GM12865 (cell line): ENCODE results near the gene SLC27A6.
"Not testable (repeated sequence)": the region's sequence is repeated elsewhere in the genome, so short reads cannot be mapped to it uniquely, and the experiment has no call there.

Experiments used
- DNase-seq: peaks from one replicate; pipeline ENCODE4 v3.0.0; 2010; ENCODE audit warnings: low read depth
- H3K4me3 ChIP-seq: 2 replicates; pipeline ENCODE4 v1.5.1; 2011; ENCODE audit warnings: mild to moderate bottlenecking, low read depth, low read length, control low read depth
- TF ChIP-seq, protein P1 (sequence below): IDR thresholded peaks from 2 replicates; pipeline ENCODE4 v1.5.1; 2011; ENCODE audit warnings: low read length, control low read depth, low read depth, inconsistent platforms; ENCODE audit not compliant: insufficient read depth; ENCODE audit errors: missing control alignments

SLC27A6 gene

GRCh38 chr5:128949847-128950546 is 15.3 kb upstream of the SLC27A6 start:
- no peak overlapping the region for H3K4me3 ChIP-seq
- TF ChIP-seq, protein P1, sequence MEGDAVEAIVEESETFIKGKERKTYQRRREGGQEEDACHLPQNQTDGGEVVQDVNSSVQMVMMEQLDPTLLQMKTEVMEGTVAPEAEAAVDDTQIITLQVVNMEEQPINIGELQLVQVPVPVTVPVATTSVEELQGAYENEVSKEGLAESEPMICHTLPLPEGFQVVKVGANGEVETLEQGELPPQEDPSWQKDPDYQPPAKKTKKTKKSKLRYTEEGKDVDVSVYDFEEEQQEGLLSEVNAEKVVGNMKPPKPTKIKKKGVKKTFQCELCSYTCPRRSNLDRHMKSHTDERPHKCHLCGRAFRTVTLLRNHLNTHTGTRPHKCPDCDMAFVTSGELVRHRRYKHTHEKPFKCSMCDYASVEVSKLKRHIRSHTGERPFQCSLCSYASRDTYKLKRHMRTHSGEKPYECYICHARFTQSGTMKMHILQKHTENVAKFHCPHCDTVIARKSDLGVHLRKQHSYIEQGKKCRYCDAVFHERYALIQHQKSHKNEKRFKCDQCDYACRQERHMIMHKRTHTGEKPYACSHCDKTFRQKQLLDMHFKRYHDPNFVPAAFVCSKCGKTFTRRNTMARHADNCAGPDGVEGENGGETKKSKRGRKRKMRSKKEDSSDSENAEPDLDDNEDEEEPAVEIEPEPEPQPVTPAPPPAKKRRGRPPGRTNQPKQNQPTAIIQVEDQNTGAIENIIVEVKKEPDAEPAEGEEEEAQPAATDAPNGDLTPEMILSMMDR: no peak
- no peak for DNase-seq

- not testable (repeated sequence) for H3K4me3 ChIP-seq, DNase-seq
Observed at GRCh38 chr5:128951301-128951700, 14.0 kb upstream of the SLC27A6 start.

DNA sequence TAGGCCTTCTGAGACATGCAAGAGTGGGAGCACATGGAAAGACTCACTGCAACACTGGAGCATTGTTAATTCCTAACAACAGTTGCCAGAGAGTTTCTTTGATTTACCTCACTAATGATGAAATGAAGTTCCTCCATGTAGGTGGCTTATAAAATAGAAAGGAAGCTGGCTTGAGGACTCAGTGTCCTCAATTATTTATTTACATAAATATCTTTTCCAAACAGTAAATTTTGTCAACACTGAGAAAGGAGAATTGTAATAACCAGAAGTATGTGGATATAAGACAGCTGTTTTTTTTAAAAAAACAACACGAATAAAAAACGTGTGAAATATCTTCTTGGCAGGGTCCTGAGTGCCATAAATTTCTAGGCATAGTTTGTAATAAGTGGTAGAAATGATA is 9.1 kb upstream of the SLC27A6 start:
- no peak for DNase-seq
- no peak overlapping the region for H3K4me3 ChIP-seq
- TF ChIP-seq, protein P1: no peak

- TF ChIP-seq, protein P1: no peak
- H3K4me3 ChIP-seq: no peak overlapping the region
- no peak for DNase-seq
Observed at GRCh38 chr5:128962211-128962610, 3.1 kb upstream of the SLC27A6 start.

DNA sequence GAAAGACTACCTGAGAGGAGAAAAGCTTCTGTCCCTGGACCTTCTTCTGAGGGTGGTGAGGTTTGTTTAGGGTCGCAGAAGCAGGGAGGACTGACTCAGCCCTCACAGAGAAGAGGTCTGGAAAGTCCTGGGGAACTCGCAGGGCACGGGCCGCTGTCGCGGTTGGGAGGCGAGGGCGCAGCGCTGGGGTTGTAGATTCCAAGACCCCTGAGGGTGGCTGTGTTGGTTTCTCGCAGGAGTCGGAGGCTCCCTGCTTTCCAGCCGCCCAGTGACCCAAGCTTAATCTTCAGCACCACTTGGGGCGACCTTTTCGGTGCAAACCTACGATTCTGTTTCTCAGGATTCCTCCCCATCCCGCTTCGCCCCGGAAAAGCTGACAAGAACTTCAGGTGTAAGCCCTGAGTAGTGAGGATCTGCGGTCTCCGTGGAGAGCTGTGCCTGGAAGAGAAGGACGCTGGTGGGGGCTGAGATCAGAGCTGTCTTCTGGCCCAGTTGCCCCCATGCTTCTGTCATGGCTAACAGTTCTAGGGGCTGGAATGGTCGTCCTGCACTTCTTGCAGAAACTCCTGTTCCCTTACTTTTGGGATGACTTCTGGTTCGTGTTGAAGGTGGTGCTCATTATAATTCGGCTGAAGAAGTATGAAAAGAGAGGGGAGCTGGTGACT is 482 bp downstream of the SLC27A6 start:
- TF ChIP-seq, protein P1: no peak
- H3K4me3 ChIP-seq: no peak overlapping the region
- no peak for DNase-seq

GRCh38 chr5:128966375-128966774 is 1.1 kb downstream of the SLC27A6 start:
- H3K4me3 ChIP-seq: no peak overlapping the region
- TF ChIP-seq, protein P1: no peak
- no peak for DNase-seq

DNA sequence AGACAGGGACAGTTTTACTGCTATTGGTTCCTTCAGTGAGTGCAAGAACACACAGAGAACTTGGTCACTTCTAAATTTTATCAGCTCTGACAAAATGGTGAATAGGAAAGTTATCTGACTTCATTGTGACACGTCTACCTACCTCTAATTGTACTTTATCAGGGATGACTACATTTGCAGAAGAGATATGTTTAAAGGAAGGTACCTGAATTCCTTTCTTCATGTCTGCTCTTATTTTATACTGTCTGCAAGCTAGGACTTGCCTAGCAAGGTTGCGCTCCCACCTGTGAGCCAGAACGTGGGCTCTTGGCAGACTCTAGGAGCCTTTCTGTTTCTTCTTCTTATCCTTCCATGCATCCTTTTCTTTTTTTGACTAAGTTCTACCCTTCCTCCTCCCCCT is 1.6 kb downstream of the SLC27A6 start:
- no peak for DNase-seq
- no peak overlapping the region for H3K4me3 ChIP-seq
- TF ChIP-seq, protein P1: no peak
